RPMI8226 (cell line): ENCODE measurements around the gene IL1R2.

Source experiments
- DNase-seq: peaks from one replicate; pipeline ENCODE4 v3.0.0-alpha.2; 2015

Gene IL1R2

GRCh38 chr2:101975171-101975870 lies 16.4 kb upstream of the IL1R2 start:
- DNase-seq = no peak

DNA sequence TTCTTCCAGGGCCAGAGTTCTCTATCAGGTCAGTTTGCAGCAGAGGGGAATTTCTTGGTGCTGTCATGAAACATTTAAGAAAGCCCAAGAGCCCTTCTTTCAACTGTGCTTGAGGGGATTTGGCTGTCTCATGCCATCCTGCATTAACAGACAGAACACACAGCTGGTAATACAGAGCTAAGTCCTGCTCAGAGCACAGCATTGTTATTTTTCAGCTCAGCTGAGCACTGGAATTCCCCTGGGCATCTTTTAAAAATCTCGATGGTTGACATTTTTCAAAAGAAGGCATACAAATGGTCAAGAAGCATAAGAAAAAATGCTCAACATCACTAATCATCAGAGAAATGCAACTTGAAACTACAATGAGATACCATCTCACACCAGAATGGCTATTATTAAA lies 14.9 kb upstream of the IL1R2 start:
- DNase-seq = no peak

DNA sequence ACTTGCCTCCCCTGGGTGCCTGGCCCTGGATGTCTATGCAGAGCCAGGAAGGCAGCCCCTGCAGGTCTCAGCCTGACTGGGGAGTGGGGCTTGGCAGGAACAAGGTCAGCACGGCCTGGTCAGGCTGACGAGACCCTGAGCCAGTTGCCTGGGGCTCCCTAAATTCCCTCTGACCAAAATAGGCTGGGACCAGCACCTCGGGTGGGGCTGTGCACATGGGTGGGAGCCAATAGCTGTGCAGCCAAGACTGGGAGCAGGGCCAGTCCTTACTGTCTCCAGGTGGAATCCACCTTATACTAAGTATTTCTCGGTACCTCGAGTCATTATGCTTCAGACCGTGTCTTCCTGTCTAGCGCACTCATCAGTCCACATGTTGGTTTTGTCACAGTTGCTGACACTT lies 11.4 kb upstream of the IL1R2 start:
- DNase-seq = no peak

- DNase-seq = no peak
These were observed 10.7 kb upstream of the IL1R2 start for GRCh38 chr2:101981066-101981465.

DNA sequence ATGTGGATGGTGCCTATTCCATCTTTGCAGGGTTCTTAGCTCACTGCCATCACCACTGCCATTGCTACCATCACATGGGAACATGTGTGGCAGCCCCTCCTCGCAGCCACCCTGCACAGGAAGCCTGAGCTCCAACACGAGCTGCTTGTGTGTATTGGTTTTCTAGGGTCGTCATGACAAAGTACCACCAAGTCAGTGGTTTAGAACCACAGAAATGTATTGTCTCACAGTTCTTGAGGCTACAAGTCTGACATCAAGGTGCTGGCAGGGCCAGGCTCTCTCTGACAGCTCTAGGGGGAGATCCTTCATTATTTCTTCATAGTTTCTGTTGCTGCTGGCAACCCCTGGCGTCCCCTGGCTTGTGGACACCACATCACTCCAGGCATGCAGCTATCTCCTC lies 10.3 kb upstream of the IL1R2 start:
- no peak for DNase-seq

GRCh38 chr2:101982495-101983029 lies 9.2 kb upstream of the IL1R2 start:
- DNase-seq = no peak

GRCh38 chr2:101983486-101983885 lies 8.3 kb upstream of the IL1R2 start:
- DNase-seq = no peak

- no peak for DNase-seq
These were observed 7.8 kb upstream of the IL1R2 start for GRCh38 chr2:101983928-101984327.

- no peak for DNase-seq
These were observed 7.1 kb upstream of the IL1R2 start for GRCh38 chr2:101984656-101985055.

GRCh38 chr2:101985101-101985792 lies 6.5 kb upstream of the IL1R2 start:
- no peak for DNase-seq

DNA sequence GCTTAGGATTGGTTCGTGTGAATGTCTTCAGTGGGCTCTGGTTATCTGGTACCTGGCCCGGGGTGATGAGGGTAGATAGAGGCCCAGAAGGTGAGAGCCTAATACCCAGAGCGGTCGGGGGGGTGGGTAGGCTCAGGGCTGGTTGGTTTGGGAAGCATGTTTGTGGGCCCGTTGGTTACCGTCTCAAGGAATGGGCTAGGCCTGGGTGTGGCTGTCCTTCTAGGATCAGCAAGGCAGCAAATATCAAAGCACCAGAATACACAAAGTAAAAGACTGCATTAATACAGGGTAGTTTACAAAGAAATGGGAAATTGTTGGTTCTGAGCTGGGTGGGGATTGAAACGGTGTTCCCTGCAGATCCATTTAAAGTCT lies 6.0 kb upstream of the IL1R2 start:
- DNase-seq = no peak

DNA sequence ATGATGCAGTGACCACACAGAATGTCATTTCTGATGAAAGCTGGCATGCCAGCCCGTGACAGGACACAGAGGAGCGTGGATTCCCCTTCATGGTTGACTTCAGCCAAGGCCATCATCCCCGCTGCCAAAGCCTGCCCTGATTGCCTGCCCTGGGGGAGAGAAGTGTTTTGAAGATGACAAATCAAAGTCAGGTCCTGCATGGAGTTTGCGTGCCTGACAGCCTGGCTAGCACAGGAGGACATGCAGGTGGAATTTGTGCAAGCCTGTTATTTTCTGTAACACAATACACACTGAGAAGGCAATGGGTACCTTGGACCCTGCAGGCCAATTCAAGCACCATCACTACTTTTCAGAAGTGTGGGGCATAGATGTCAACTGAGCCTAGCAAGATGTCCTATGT lies 5.4 kb upstream of the IL1R2 start:
- DNase-seq = no peak

- no peak for DNase-seq
These were observed 4.7 kb upstream of the IL1R2 start for GRCh38 chr2:101986804-101987740.

GRCh38 chr2:101987832-101988231 lies 3.9 kb upstream of the IL1R2 start:
- DNase-seq = no peak

DNA sequence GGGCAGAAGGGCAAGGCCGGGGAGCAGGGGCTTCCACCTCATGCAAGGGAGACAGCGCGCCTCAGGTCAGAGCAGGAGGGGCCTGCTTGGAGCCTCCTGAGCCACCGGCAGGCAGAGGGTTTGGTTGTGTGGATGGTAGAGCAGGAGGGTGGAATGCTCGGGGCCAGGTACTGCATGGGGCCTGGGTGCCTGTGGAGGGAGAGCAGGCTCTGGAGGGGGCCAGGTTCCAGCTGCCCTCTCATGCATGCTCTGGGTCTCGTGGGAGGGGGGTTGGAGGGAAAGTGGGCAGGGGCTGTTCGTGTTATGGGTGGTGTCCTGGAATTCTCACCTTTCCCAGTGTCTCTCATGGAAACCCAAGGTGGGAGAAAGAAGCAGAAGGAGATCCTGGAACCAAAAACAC lies 3.2 kb upstream of the IL1R2 start:
- DNase-seq = no peak

- no peak for DNase-seq
These were observed 1.9 kb upstream of the IL1R2 start for GRCh38 chr2:101989740-101990460.

DNA sequence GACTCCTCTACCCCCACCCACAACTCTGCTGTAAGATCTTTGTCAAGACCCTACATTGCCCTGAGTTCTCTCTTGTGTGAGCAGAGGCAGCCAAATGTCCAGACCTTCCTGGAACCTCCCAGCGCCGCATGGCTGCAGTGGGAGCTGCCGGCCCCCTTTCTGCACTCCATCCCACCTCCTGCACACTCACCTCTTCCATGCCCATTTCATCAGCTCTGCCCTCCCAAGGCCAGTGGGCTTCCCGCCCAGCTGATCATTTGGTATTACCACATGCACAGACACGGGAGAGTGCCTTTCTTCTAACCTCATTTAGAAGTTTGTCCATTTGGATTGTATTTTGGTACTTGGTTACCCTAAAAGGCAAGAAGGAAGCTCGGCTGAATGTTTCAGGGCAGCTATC lies 2.0 kb downstream of the IL1R2 start:
- no peak for DNase-seq

DNA sequence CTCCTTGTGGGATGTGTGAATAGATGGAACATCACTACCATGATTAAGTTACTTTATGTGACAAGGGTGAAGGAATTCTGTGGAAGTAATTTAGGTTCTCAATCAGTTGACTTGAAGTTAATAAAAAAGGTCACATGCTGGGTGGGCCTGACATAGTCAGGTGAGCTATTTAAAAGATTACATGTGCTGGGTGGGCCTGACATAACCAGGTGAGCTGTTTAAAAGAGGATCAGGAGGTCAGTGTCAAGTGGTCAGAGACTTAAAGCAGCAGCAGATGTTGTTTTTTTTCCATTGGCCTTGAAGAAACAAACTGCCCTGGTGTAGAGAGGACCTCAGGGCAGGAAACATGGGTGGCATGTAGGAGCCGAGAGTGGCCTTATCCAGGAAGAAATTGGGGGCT lies 3.3 kb downstream of the IL1R2 start:
- DNase-seq = no peak

DNA sequence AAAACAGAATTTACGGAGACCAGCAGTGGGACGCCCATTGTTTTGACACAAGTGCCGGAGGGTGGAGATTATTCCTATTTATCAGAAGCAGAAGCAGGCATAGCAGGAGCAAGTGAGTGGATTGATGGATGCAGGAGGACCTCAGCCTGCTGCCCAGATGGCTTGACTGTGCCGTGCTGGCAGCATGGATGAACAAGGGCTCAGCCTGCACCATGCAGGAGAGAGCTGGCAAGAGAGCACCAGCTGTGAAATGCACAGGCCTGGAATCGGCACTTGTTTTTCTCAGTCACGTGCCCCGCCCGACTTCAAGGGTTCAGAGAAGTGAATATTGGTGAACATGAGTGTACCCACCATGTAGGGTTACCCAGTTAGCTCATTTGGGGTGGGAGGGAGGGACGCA lies 4.0 kb downstream of the IL1R2 start:
- DNase-seq = no peak

- DNase-seq = no peak
These were observed 6.8 kb downstream of the IL1R2 start for GRCh38 chr2:101998556-101998895.

GRCh38 chr2:101998896-101999789 lies 7.4 kb downstream of the IL1R2 start:
- no peak for DNase-seq

DNA sequence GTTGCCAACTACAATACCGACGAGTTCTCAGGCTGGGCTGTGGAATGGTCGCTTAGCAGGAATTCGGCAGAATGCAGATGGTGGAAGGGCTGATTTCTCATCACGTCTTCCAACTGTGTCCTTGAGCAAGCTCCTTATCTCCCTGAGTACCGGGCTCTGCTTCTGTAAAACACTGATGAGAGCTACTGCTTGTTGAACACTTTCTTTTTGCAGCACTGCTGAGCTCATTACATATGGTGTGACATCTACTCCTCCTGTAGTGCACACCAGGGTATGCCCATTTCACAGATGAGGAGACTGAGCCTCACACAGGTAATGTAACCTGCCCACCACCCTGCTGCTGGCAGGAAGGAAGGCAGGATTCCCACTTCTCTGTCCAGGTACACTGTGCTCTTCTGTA lies 8.3 kb downstream of the IL1R2 start:
- DNase-seq = no peak
